Gastrocnemius medialis (tissue), 4 donors: ENCODE data around the gene MRPS16.

Source experiments
- CTCF ChIP-seq, 5 experiments: fragments of 450-650 bp in 3 of 5; fragments of 200-600 bp in 2 of 5; sonication (generic) in 2 of 5; IDR thresholded peaks in 4 of 5; conservative IDR thresholded peaks in 1 of 5; 1 replicate in 4 of 5; 2 replicates in 1 of 5; pipeline ENCODE4 v1.5.1; 2016 to 2019; ENCODE audit warnings: antibody characterized with exemption in 5 of 5, mild to moderate bottlenecking in 3 of 5, moderate library complexity in 3 of 5
- POLR2A ChIP-seq, 2 donors: fragments of 450-650 bp; IDR thresholded peaks; one replicate each; pipeline ENCODE4 v1.6.1; 2017; ENCODE audit warnings: antibody characterized with exemption in 2 of 2, mild to moderate bottlenecking in 2 of 2, moderate library complexity in 2 of 2

- TF ChIP-seq POLR2A (IDR thresholded peaks at IDR 0.05) (no peak), CTCF (IDR thresholded peaks at IDR 0.05 in 4 of 5, conservative IDR thresholded peaks at IDR 0.05 in 1 of 5) (no peak)
These were observed 12.0 kb upstream of the MRPS16 start for GRCh38 chr10:73264423-73264822.
